HK-2 (cell line): ENCODE measurements around the gene IL21R.
"Not testable (repeated sequence)": the region's sequence is repeated elsewhere in the genome, so short reads cannot be mapped to it uniquely, and the experiment has no call there.

Experiments used
- DNase-seq: peaks from one replicate; pipeline ENCODE4 v3.0.0-alpha.2; 2018; ENCODE audit not compliant: unreplicated experiment

IL21R gene

GRCh38 chr16:27444015-27444414 lies 42.0 kb downstream of the IL21R start:
- no peak for DNase-seq

GRCh38 chr16:27444470-27444869 lies 42.5 kb downstream of the IL21R start:
- no peak for DNase-seq

GRCh38 chr16:27445502-27446175 lies 43.7 kb downstream of the IL21R start:
- DNase-seq: no peak

- no peak for DNase-seq
Measured at GRCh38 chr16:27446721-27447120, 44.7 kb downstream of the IL21R start.

- DNase-seq: no peak
Measured at GRCh38 chr16:27447301-27447700, 45.3 kb downstream of the IL21R start.

- no peak for DNase-seq
Measured at GRCh38 chr16:27448532-27449433, 46.8 kb downstream of the IL21R start.

- DNase-seq: no peak
Measured at GRCh38 chr16:27449434-27450195, 47.6 kb downstream of the IL21R start.

GRCh38 chr16:27450196-27450549 lies 48.2 kb downstream of the IL21R start:
- DNase-seq: no peak

- DNase-seq: no peak
Measured at GRCh38 chr16:27452569-27453493, 50.9 kb downstream of the IL21R start.

GRCh38 chr16:27453494-27453825 lies 51.5 kb downstream of the IL21R start:
- DNase-seq: no peak

GRCh38 chr16:27455700-27456099 lies 53.7 kb downstream of the IL21R start:
- DNase-seq: no peak

GRCh38 chr16:27457605-27457900 lies 55.6 kb downstream of the IL21R start:
- not testable (repeated sequence) for DNase-seq

- no peak for DNase-seq
Measured at GRCh38 chr16:27458258-27458657, 56.3 kb downstream of the IL21R start.

GRCh38 chr16:27458987-27459688 lies 57.2 kb downstream of the IL21R start:
- DNase-seq: no peak

- DNase-seq: no peak
Measured at GRCh38 chr16:27460213-27460612, 58.2 kb downstream of the IL21R start.

- no peak for DNase-seq
Measured at GRCh38 chr16:27460663-27461482, 58.9 kb downstream of the IL21R start.

- no peak for DNase-seq
Measured at GRCh38 chr16:27461483-27462171, 59.7 kb downstream of the IL21R start.

GRCh38 chr16:27462200-27462845 lies 60.3 kb downstream of the IL21R start:
- no peak for DNase-seq
